Endothelial cell (in vitro differentiated cells): Measurements from ENCODE around the gene ANKS1B. TPM values are rescaled to one million over a fixed set of nuclear protein-coding genes. Genes with fewer than 3 reads are reported as not detected.

ENCODE experiments used
- DNase-seq: peaks from one replicate; pipeline ENCODE4 v3.0.0; 2021; ENCODE audit warnings: low spot score
- H3K27ac Mint-ChIP-seq: one replicate; pipeline ENCODE4 v1.8.0; 2021; ENCODE audit warnings: mixed read lengths, inconsistent platforms; ENCODE audit not compliant: unreplicated experiment
- H3K27me3 Mint-ChIP-seq: one replicate; pipeline ENCODE4 v1.8.0; 2021; ENCODE audit warnings: mild to moderate bottlenecking, moderate library complexity, mixed read lengths, inconsistent platforms; ENCODE audit not compliant: unreplicated experiment
- H3K36me3 Mint-ChIP-seq: one replicate; pipeline ENCODE4 v1.8.0; 2021; ENCODE audit warnings: mild to moderate bottlenecking, low read depth, mixed read lengths, inconsistent platforms; ENCODE audit not compliant: unreplicated experiment
- H3K4me1 Mint-ChIP-seq: one replicate; pipeline ENCODE4 v1.8.0; 2021; ENCODE audit warnings: mild to moderate bottlenecking, mixed read lengths, inconsistent platforms; ENCODE audit not compliant: unreplicated experiment
- H3K4me3 Mint-ChIP-seq: one replicate; pipeline ENCODE4 v1.8.0; 2021; ENCODE audit warnings: mild to moderate bottlenecking, mixed read lengths, inconsistent platforms; ENCODE audit not compliant: unreplicated experiment
- H3K9me3 Mint-ChIP-seq: one replicate; pipeline ENCODE4 v1.8.0; 2021; ENCODE audit warnings: mixed read lengths, inconsistent platforms; ENCODE audit not compliant: unreplicated experiment
- total RNA-seq: library from RNA; stranded (reverse); fragmentation: NEBNext Ultra II Directional; extraction: Animal tissue kit (Norgen Biotek cat#: 25700); gene quantifications from one replicate; pipeline ENCODE4 v1.2.1, GENCODE V29; 2021; ENCODE audit not compliant: unreplicated experiment
- TF ChIP-seq, protein P1 (sequence below): fragments of 200-600 bp; sonication (generic); IDR thresholded peaks from one replicate; pipeline ENCODE4 v1.5.0; 2021; ENCODE audit warnings: antibody characterized with exemption; ENCODE audit not compliant: unreplicated experiment

Gene ANKS1B
- total RNA-seq, 1 donor from 2014 or later, result 2.6 TPM

DNA sequence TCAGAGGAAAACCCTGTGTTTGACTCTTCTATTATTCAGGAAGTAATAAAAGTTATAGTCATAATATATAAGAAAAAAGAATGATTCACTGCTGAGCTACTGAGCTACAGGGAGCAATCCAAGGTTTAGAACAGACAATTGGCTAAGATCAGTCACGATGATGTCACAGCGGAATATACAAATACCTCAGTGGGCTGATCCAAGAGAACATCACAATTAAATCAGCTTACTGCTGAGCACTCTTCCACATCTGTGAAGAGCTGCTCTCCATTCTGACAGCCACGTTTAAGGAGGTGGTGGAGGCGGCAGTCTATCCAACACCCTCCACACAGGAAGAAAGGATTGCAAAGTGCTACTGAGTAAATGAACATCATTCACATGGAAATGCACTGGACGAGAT lies 1068.6 kb downstream of the ANKS1B start:
- DNase-seq, result no peak
- H3K4me1 Mint-ChIP-seq, result peaks cover 3% of the 10 kb centered on the region
- H3K27me3 Mint-ChIP-seq, result no peaks in the 10 kb centered on the region
- TF ChIP-seq, protein P1, sequence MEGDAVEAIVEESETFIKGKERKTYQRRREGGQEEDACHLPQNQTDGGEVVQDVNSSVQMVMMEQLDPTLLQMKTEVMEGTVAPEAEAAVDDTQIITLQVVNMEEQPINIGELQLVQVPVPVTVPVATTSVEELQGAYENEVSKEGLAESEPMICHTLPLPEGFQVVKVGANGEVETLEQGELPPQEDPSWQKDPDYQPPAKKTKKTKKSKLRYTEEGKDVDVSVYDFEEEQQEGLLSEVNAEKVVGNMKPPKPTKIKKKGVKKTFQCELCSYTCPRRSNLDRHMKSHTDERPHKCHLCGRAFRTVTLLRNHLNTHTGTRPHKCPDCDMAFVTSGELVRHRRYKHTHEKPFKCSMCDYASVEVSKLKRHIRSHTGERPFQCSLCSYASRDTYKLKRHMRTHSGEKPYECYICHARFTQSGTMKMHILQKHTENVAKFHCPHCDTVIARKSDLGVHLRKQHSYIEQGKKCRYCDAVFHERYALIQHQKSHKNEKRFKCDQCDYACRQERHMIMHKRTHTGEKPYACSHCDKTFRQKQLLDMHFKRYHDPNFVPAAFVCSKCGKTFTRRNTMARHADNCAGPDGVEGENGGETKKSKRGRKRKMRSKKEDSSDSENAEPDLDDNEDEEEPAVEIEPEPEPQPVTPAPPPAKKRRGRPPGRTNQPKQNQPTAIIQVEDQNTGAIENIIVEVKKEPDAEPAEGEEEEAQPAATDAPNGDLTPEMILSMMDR, result no peak
- no peak overlapping the region for H3K27ac Mint-ChIP-seq
- no peaks in the 10 kb centered on the region for H3K36me3 Mint-ChIP-seq
- no peak overlapping the region for H3K4me3 Mint-ChIP-seq
- H3K9me3 Mint-ChIP-seq, result no peaks in the 10 kb centered on the region

DNA sequence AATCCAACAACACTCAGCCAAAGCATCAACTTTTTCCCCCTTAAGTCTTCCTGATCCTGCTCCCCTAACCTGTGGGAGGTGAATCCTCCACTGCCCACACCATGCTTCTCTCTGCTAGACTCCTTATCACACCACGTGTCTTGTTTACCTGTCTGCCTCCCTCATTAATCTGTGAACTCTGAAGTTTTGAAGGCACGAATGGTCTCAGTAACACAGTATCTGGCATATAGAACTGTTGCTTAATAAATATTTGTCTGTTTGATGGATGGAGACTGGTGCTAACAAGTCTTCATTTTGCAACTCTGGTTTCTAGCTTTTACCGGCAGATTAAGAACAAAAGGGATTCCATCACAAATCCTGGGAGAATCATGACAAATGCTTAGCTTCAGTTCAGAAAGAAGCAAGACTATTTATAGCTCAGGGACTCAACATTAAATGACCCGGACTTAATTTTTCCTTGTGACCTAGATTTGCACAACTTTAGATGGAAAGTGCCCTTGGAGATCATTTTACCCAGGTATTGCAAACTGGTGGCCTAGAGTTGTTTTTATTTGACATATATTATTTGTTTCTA lies 1072.2 kb downstream of the ANKS1B start:
- H3K9me3 Mint-ChIP-seq, result no peaks in the 10 kb centered on the region
- TF ChIP-seq, protein P1, result no peak
- H3K4me3 Mint-ChIP-seq, result no peak overlapping the region
- H3K27ac Mint-ChIP-seq, result no peak overlapping the region
- no peaks in the 10 kb centered on the region for H3K4me1 Mint-ChIP-seq
- DNase-seq, result no peak
- no peaks in the 10 kb centered on the region for H3K36me3 Mint-ChIP-seq
- peaks cover 1% of the 10 kb centered on the region for H3K27me3 Mint-ChIP-seq

DNA sequence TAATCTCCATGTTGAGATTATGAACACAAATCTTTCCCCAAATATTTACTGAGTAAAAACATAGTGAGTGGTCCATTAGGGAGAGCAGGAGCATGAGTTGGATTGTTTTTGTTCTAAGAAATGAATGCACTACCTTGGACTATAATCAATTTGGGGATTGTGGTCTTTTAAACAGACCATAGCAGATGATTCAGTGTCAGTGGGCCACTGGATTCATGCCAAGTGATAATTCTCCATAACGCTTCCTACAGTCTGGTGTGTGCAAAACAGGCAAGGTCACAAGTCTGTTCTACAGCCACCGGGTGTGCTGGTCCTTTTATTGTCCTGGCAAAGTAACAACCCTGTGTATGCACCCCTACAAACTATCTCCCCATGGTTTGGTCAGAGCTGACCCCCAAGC lies 1073.3 kb downstream of the ANKS1B start:
- Mint-ChIP-seq H3K4me1 (no peaks in the 10 kb centered on the region), H3K27ac (no peak overlapping the region), H3K4me3 (no peak overlapping the region), H3K9me3 (no peaks in the 10 kb centered on the region), H3K36me3 (no peaks in the 10 kb centered on the region), H3K27me3 (peaks cover 1% of the 10 kb centered on the region)
- no peak for DNase-seq
- TF ChIP-seq, protein P1, result no peak

DNA sequence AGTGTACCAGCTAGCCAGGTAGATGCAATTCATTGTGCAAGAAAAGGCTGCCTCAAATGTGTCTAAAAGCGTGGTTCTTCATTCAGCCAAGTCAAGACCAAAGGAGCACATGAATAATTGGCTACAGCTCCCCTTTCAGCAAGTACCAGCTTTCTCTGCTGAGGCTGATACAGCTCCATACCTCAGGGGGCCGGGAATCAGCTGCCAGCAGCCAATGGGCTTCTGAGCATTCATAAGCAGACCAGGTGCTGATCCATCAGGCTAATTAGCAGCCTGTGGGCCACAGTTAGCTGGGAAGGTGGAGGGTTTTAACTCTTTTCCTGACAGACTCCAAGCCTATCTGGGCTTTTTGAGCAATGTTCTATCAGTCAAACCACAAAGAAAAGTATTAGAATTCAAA lies 1075.0 kb downstream of the ANKS1B start:
- no peak overlapping the region for H3K27ac Mint-ChIP-seq
- H3K4me1 Mint-ChIP-seq, result no peaks in the 10 kb centered on the region
- no peaks in the 10 kb centered on the region for H3K36me3 Mint-ChIP-seq
- no peak overlapping the region for H3K4me3 Mint-ChIP-seq
- H3K9me3 Mint-ChIP-seq, result no peaks in the 10 kb centered on the region
- peaks cover 1% of the 10 kb centered on the region for H3K27me3 Mint-ChIP-seq
- no peak for DNase-seq
- TF ChIP-seq, protein P1, result no peak

DNA sequence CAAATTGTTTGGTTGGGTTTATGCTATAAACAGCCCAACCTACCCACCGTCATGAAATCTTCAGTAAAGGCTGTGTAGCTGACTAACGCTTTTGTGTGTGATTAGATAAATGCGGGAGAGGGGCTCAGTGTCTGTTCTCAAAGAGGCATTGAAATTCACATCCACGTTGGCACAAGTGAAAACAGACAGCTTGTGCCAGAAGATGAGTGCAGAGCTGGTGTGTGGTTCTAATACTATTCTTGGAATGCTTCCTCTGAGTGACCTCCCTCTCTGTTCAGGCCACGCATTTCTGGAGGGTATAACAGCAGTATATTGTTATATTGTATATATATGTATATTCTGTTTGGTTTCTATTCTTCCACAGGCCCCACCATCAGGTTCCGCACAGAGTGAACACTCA lies 1075.9 kb downstream of the ANKS1B start:
- Mint-ChIP-seq H3K4me3 (no peak overlapping the region), H3K27ac (no peak overlapping the region), H3K4me1 (no peaks in the 10 kb centered on the region), H3K27me3 (peaks cover 1% of the 10 kb centered on the region), H3K9me3 (no peaks in the 10 kb centered on the region), H3K36me3 (no peaks in the 10 kb centered on the region)
- TF ChIP-seq, protein P1, result no peak
- DNase-seq, result no peak
